Karpas-422 (cell line): ENCODE data around the gene ATP6V0A1. TPM values are rescaled to one million over a fixed set of nuclear protein-coding genes. Genes with fewer than 3 reads are reported as not detected.
A peak's percentile ranks its signal among the peaks of the same experiment; 100 is the strongest.

Source experiments
- DNase-seq: peaks from one replicate; pipeline ENCODE4 v3.0.0-alpha.2; 2015
- H2AFZ ChIP-seq: fragments of 200-600 bp; sonication (generic); 2 replicates; pipeline ENCODE4 v1.6.1; 2014; ENCODE audit warnings: antibody characterized with exemption, low read length, mixed read lengths
- H3K27ac ChIP-seq: fragments of 200-600 bp; sonication (generic); 2 replicates; pipeline ENCODE4 v1.5.1; 2014; ENCODE audit warnings: mild to moderate bottlenecking, low read length, moderate library complexity
- H3K27me3 ChIP-seq: fragments of 200-600 bp; sonication (generic); 2 replicates; pipeline ENCODE4 v1.6.1; 2014; ENCODE audit warnings: low read length, mixed read lengths
- H3K36me3 ChIP-seq: fragments of 200-600 bp; sonication (generic); 2 replicates; pipeline ENCODE4 v1.6.1; 2014; ENCODE audit warnings: low read length, mixed read lengths; ENCODE audit not compliant: insufficient read depth
- H3K4me1 ChIP-seq: fragments of 200-600 bp; sonication (generic); 2 replicates; pipeline ENCODE4 v1.6.1; 2014; ENCODE audit warnings: mild to moderate bottlenecking, low read length, mixed read lengths
- H3K4me2 ChIP-seq: fragments of 200-600 bp; sonication (generic); 2 replicates; pipeline ENCODE4 v1.6.1; 2014; ENCODE audit warnings: low read length, low read depth, mild to moderate bottlenecking; ENCODE audit not compliant: poor library complexity, severe bottlenecking
- H3K4me3 ChIP-seq: fragments of 200-600 bp; sonication (generic); 2 replicates; pipeline ENCODE4 v1.5.1; 2014; ENCODE audit warnings: mild to moderate bottlenecking, antibody characterized with exemption, low read length, mixed read lengths
- H3K79me2 ChIP-seq: fragments of 200-600 bp; sonication (generic); 2 replicates; pipeline ENCODE4 v1.6.1; 2014; ENCODE audit warnings: mild to moderate bottlenecking, low read length, mixed read lengths
- H3K9ac ChIP-seq: fragments of 200-600 bp; sonication (generic); 2 replicates; pipeline ENCODE4 v1.6.0; 2014; ENCODE audit warnings: low read length
- H3K9me2 ChIP-seq: fragments of 200-600 bp; sonication (generic), shearing (Covaris generic); replicated peaks from 2 replicates; pipeline ENCODE4 v1.6.0; 2014; ENCODE audit warnings: mild to moderate bottlenecking, low read length, moderate library complexity; ENCODE audit not compliant: insufficient read depth
- H3K9me3 ChIP-seq: fragments of 300-700, 200-600 bp; sonication (generic); 2 replicates; pipeline ENCODE4 v1.6.1; 2014; ENCODE audit warnings: low read length, mixed read lengths
- H4K20me1 ChIP-seq: fragments of 200-600 bp; sonication (generic); 2 replicates; pipeline ENCODE4 v1.6.1; 2014; ENCODE audit warnings: mild to moderate bottlenecking, antibody characterized with exemption, low read length, low read depth; ENCODE audit not compliant: insufficient read depth
- total RNA-seq: library from RNA; depleted of rRNA; stranded (reverse); fragments of >200 nt; shearing (Covaris generic); gene quantifications from 2 replicates; pipeline ENCODE4 v1.2.3, GENCODE V29; 2014; ENCODE audit warnings: low replicate concordance

Gene ATP6V0A1
- total RNA-seq, 1 experiment from 2014 or later = 59.9 TPM

DNA sequence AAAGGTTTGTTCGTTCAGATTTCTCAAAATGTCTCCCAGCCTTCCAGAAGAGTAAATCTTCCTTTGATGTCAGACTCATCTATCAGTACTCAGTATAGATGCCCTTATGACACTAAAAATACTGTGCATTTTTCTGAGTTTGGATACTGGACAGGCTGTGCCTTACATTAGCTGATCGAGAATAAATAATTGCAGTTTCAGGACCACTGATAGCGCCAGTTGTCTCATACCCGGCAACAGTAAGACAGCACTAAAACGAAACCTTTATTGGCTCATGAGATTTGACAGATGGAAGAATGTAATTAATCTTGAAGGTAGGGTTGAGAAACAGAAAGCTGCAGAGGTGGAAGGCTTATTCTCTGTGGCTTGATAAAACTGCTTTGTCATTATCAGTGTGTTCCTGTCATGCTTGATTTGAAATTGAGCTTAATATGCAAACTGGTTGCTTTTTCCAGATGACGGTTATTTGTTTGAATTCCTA, 1.2 kb downstream of the ATP6V0A1 start:
- Histone ChIP-seq H3K4me2 (peak overlapping the region; percentile 88), H3K36me3 (peaks cover 12% of the 10 kb centered on the region; the same call in 1 of the 2 replicates), H3K27ac (peak overlapping the region; percentile 73), H3K9ac (peak overlapping the region; percentile 89), H4K20me1 (0 out of 2 replicates have a peak, but pooled peaks cover 3% of the 10 kb centered on the region), H2AFZ (no peak overlapping the region), H3K9me2 (no peaks in the 10 kb centered on the region), H3K4me1 (peaks cover 41% of the 10 kb centered on the region), H3K4me3 (peak overlapping the region; percentile 80), H3K27me3 (no peaks in the 10 kb centered on the region), H3K9me3 (no peaks in the 10 kb centered on the region), H3K79me2 (peaks cover 41% of the 10 kb centered on the region)
- peak; percentile 78 for DNase-seq

DNA sequence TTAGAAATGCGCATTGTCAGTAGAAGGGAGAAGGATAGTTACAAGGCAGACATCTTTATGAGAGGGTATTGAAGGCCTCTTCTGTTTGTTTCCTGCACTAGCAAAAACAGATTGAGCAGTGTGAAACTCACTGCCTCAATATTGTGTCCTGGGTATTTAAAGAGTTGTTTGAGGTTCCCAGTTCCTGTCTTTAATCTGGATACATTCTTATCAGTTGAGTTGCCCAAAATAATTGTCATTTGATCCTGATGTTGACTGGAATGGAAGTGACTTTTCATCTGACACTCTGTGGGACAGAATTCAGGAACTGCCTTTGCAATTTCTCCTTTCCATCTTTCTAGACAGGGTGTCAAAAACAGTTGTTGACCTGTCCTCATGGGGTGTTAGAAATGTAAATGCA, 1.7 kb downstream of the ATP6V0A1 start:
- H2AFZ ChIP-seq = no peak overlapping the region
- H3K4me3 ChIP-seq = peak overlapping the region; percentile 80
- H3K9ac ChIP-seq = peak overlapping the region; percentile 89
- no peaks in the 10 kb centered on the region for H3K9me2 ChIP-seq
- H3K27ac ChIP-seq = peak overlapping the region; percentile 73
- peaks cover 41% of the 10 kb centered on the region for H3K79me2 ChIP-seq
- H3K36me3 ChIP-seq = peaks cover 12% of the 10 kb centered on the region; the same call in 1 of the 2 replicates
- H3K9me3 ChIP-seq = no peaks in the 10 kb centered on the region
- H3K4me1 ChIP-seq = peaks cover 41% of the 10 kb centered on the region
- DNase-seq = no peak
- peak overlapping the region; percentile 88 for H3K4me2 ChIP-seq
- H4K20me1 ChIP-seq = 0 out of 2 replicates have a peak, but pooled peaks cover 3% of the 10 kb centered on the region
- H3K27me3 ChIP-seq = no peaks in the 10 kb centered on the region

DNA sequence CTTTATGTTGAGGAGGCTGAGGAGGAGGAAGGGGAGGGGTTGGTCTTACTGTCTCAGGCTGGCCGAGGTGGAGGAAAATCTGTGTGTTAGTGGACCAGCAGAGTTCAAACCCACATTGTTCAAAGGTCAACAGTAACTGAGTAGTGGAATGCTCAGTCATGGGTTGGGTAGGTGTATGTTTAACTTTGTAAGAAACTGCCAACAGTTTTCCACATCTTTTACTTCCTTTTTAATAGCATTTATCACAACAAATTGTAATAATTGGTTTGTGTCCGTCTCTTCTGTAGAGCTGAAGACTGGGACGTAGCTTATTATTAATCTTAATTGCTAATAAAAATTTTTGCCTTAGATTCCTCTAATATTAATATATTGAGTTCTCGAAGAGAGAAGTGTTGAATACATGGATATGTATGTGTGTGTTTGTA, 5.3 kb downstream of the ATP6V0A1 start:
- no peak overlapping the region for H3K4me3 ChIP-seq
- H3K27ac ChIP-seq = no peak overlapping the region
- DNase-seq = no peak
- H3K36me3 ChIP-seq = peaks cover 28% of the 10 kb centered on the region
- H4K20me1 ChIP-seq = 0 out of 2 replicates have a peak, but pooled peaks cover 3% of the 10 kb centered on the region
- peaks cover 38% of the 10 kb centered on the region for H3K79me2 ChIP-seq
- H3K9me3 ChIP-seq = no peaks in the 10 kb centered on the region
- H3K27me3 ChIP-seq = no peaks in the 10 kb centered on the region
- no peak overlapping the region for H3K4me2 ChIP-seq
- no peaks in the 10 kb centered on the region for H3K9me2 ChIP-seq
- H2AFZ ChIP-seq = no peak overlapping the region
- peaks cover 15% of the 10 kb centered on the region for H3K4me1 ChIP-seq
- no peak overlapping the region for H3K9ac ChIP-seq

DNA sequence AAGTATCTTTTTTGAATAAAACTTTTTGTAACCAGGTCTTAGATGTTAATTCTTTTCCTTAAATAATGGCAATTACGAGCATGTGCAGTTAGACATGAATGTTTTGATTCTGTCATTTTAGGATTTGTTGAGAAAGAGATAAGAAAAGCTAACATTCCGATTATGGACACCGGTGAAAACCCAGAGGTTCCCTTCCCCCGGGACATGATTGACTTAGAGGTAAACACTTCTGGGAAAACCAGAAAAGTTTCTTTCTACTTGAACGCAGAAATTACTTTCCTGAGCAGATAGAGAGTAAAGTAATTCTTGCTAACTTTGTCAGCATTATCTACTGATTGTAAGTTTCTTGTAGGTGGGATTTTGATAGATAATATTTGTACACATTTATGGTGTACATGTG, 9.2 kb downstream of the ATP6V0A1 start:
- H3K9me3 ChIP-seq = no peaks in the 10 kb centered on the region

DNA sequence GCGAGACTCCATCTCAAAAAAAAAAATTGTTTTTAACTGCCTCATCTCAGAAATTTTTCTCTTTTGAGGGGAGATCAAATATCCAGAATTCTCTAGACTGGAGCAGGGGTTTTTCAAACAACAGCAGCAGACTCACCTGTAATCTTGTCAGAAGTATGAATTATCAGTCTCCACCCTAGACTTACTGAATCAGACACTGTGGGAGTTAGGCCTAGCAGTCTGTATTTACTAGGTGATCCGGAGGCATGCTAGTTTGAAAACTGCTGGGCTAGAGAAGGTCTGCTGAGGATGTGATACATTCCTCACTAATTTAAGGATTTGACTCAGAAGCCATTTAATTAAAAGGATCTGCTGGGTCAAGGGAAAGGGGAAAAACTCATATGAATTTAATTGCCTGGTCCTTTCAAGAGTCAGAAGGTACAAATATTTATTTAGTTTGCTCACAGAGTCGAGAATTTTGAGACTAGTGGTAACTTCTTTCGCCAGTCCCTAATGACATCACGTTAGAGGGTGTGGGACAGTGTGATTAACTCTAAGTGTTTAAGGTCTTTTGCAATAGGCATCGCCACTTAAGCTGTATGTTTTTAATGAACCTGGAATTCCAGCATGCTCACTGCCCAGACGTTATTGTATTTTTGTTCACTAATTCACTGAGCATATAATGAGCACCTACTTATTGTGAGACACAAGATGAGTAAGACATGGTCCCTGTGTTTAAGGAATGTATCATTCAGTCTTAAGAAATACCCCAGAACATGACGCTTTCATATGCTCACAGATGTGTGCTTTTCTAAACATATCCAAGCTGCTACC, 14.2 kb downstream of the ATP6V0A1 start:
- no peaks in the 10 kb centered on the region for H3K79me2 ChIP-seq
- no peak overlapping the region for H3K4me2 ChIP-seq
- H3K4me3 ChIP-seq = no peak overlapping the region
- no peak for DNase-seq
- H3K36me3 ChIP-seq = peaks cover 67% of the 10 kb centered on the region
- H2AFZ ChIP-seq = no peak overlapping the region
- no peaks in the 10 kb centered on the region for H3K9me3 ChIP-seq
- H3K9ac ChIP-seq = no peak overlapping the region
- no peak overlapping the region for H3K27ac ChIP-seq
- no peaks in the 10 kb centered on the region for H4K20me1 ChIP-seq
- H3K4me1 ChIP-seq = peaks cover 7% of the 10 kb centered on the region; the same call in 1 of the 2 replicates
- H3K9me2 ChIP-seq = no peaks in the 10 kb centered on the region
- H3K27me3 ChIP-seq = no peaks in the 10 kb centered on the region

More for the DNA sequence above, 9.2 kb downstream of the ATP6V0A1 start:
- no peak overlapping the region for H3K4me3 ChIP-seq
- H3K79me2 ChIP-seq = peaks cover 11% of the 10 kb centered on the region; the same call in 1 of the 2 replicates
- no peaks in the 10 kb centered on the region for H3K9me2 ChIP-seq
- H3K36me3 ChIP-seq = peaks cover 40% of the 10 kb centered on the region
- DNase-seq = no peak
- H3K4me2 ChIP-seq = no peak overlapping the region
- H3K27ac ChIP-seq = no peak overlapping the region
- H4K20me1 ChIP-seq = no peaks in the 10 kb centered on the region
- H2AFZ ChIP-seq = no peak overlapping the region
- H3K27me3 ChIP-seq = no peaks in the 10 kb centered on the region
- H3K9ac ChIP-seq = no peak overlapping the region
- H3K4me1 ChIP-seq = no peaks in the 10 kb centered on the region

DNA sequence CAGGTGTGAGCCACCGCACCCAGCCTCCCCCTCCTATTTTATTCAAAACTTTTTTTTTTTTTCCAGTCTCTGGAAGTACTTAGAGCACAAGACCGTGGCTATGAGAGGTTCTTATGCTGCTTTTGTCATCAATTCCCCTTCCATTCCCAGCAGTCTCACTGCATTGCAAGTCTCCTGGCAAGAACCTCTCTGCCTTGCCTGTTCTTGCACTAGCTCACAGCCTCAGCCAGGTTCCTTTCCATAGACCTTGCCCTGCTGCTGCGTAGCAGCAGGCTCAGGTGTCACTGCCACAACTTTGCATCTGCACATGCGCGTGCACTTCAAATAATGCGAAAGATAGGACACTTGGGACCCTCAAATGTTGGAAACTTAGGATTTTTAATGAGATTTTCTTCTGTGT, 15.6 kb downstream of the ATP6V0A1 start:
- H3K36me3 ChIP-seq = peaks cover 63% of the 10 kb centered on the region
- no peak for DNase-seq
- H3K4me2 ChIP-seq = no peak overlapping the region
- H3K9me2 ChIP-seq = no peaks in the 10 kb centered on the region
- no peak overlapping the region for H2AFZ ChIP-seq
- no peaks in the 10 kb centered on the region for H3K9me3 ChIP-seq
- H3K27ac ChIP-seq = no peak overlapping the region
- no peaks in the 10 kb centered on the region for H3K79me2 ChIP-seq
- no peak overlapping the region for H3K9ac ChIP-seq
- no peaks in the 10 kb centered on the region for H3K27me3 ChIP-seq
- H4K20me1 ChIP-seq = no peaks in the 10 kb centered on the region
- no peak overlapping the region for H3K4me3 ChIP-seq
- H3K4me1 ChIP-seq = peaks cover 7% of the 10 kb centered on the region; the same call in 1 of the 2 replicates

DNA sequence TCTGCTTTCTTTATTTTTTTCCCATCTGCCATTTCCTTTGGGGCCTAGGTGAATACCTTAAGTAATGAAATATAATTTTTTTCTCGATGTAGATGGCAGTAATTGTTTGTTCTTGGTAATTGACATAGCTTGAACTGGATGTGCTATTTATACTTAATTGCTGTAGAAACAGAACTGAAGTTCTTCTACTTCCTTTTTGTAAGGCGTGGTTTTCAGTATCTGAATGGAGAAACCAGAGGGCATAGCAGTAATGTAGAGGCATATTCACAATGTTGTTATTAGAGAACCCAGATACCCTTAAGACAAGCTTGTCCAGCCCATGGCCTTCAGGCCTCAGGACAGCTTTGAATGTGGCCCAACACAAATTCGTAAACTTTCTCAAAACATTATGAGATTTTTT, 16.4 kb downstream of the ATP6V0A1 start:
- H3K27me3 ChIP-seq = no peaks in the 10 kb centered on the region
- no peak overlapping the region for H3K27ac ChIP-seq
- no peak overlapping the region for H3K4me2 ChIP-seq
- peaks cover 7% of the 10 kb centered on the region; the same call in 1 of the 2 replicates for H3K4me1 ChIP-seq
- no peak for DNase-seq
- no peaks in the 10 kb centered on the region for H4K20me1 ChIP-seq
- H3K9me2 ChIP-seq = no peaks in the 10 kb centered on the region
- no peak overlapping the region for H3K4me3 ChIP-seq
- H3K9me3 ChIP-seq = no peaks in the 10 kb centered on the region
- peaks cover 67% of the 10 kb centered on the region for H3K36me3 ChIP-seq
- no peak overlapping the region for H3K9ac ChIP-seq
- no peaks in the 10 kb centered on the region for H3K79me2 ChIP-seq
- no peak overlapping the region for H2AFZ ChIP-seq

DNA sequence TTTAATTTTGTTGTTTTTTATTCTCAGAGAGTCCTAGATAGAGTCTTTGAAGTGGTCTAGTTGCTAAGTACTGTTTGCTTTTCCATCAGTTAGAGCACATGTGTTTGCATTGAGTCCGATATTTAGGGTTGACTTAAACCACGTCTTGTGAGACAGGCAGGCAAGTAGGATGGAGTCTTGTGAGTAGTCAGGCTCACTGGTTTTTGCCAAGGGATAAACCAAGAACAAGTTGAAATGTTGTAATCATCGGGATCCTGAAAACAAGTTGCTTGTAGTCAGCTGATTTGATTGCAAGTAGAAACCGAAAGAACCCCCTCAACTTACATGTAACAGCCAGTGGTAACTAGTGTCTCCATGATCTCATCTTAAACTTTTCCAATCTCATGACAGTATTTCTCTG, 17.2 kb downstream of the ATP6V0A1 start:
- no peak overlapping the region for H3K9ac ChIP-seq
- H3K4me2 ChIP-seq = no peak overlapping the region
- peaks cover 7% of the 10 kb centered on the region; the same call in 1 of the 2 replicates for H3K4me1 ChIP-seq
- H2AFZ ChIP-seq = no peak overlapping the region
- no peaks in the 10 kb centered on the region for H4K20me1 ChIP-seq
- no peak overlapping the region for H3K4me3 ChIP-seq
- no peak for DNase-seq
- H3K36me3 ChIP-seq = peaks cover 73% of the 10 kb centered on the region
- H3K27me3 ChIP-seq = no peaks in the 10 kb centered on the region
- no peaks in the 10 kb centered on the region for H3K9me2 ChIP-seq
- H3K79me2 ChIP-seq = no peaks in the 10 kb centered on the region
- H3K27ac ChIP-seq = no peak overlapping the region
- no peaks in the 10 kb centered on the region for H3K9me3 ChIP-seq
